ENCODE results near the gene MPC2. TPM values are rescaled to one million over a fixed set of nuclear protein-coding genes. Genes with fewer than 3 reads are reported as not detected.
A peak's percentile ranks its signal among the peaks of the same experiment; 100 is the strongest.

The MPC2 gene
- total RNA-seq (10 to 100 TPM; 30.8 to 33.2 TPM), polyA plus RNA-seq (100 to 1,000 TPM in 1 of 2 donors, 10 to 100 TPM in 1; 87.7 to 123 TPM)

GRCh38 chr1:167936930-167937708 is at the start of gene MPC2:
Gene MPC2, minus strand, starts transcription at chr1:167937072. Its CDS starts 1,231 bp downstream, at chr1:167935841.
- no peaks in the 10 kb centered on the region for H3K9me3 ChIP-seq (ENCODE audit: control insufficient read depth in 1 of 2, low read length in 2 of 2)
- H3K27me3 ChIP-seq (ENCODE audit: insufficient read depth, low read length): no peaks in the 10 kb centered on the region
- H3K36me3 ChIP-seq (ENCODE audit: insufficient read depth, low read length): no peaks in the 10 kb centered on the region
- Mint-ChIP-seq H3K27me3 (no peaks in the 10 kb centered on the region), H3K9me3 (peaks cover 0 to 1% (median 0%) of the 10 kb centered on the region in 8 donors), H3K36me3 (peaks cover 0 to 21% of the 10 kb centered on the region in 2 donors), H3K4me3 (peak within 1 kb of the TSS; percentile 90 to 99 (median 94)), H3K4me1 (peaks cover 31 to 65% (median 48%) of the 10 kb centered on the region in 4 donors), H3K27ac (peak within 1 kb of the TSS; percentile 97 to 100 (median 98))
- peaks cover 28% of the 10 kb centered on the region for H3K4me1 ChIP-seq (ENCODE audit: insufficient read depth, low read length)
- ChIA-PET CTCF (ENCODE audit: partially characterized antibody) (interaction anchor here (1.0 to 1.3 kb wide), 2 partner anchors 11 to 133 kb away, joined by 3 to 5 read pairs; no protein-coding TSS in a partner anchor), POLR2A (ENCODE audit: partially characterized antibody) (interaction anchor here (0.8 to 2.3 kb wide), 18 partner anchors 8 to 1957 kb away, joined by 3 to 13 read pairs (median 4); partner anchors contain the start of genes GPA33, POU2F1, SCYL3 and TADA1)
- intact Hi-C loops (cut with micrococcal nuclease): loop anchor here (1.0 to 5.0 kb wide), 13 partner anchors 134 to 1956 kb away; partner anchors contain the start of genes ATP1B1, CREG1, METTL18 and NME7
- peak within 1 kb of the TSS; percentile 69 to 90 for H3K4me3 ChIP-seq (ENCODE audit: low read length in 2 of 2)
- peak; percentile 44 to 76 (median 64) for DNase-seq
- H3K27ac ChIP-seq (ENCODE audit: low read depth, low read length): peak within 1 kb of the TSS; percentile 85

GRCh38 chr1:167984886-167985489 is 48.1 kb upstream of the MPC2 start:
- Mint-ChIP-seq H3K4me3 (no peak overlapping the region), H3K4me1 (peaks cover 11 to 24% (median 15%) of the 10 kb centered on the region in 4 donors), H3K9me3 (no peaks in the 10 kb centered on the region), H3K27ac (peak overlapping the region in 2 of 7 donors; percentile 13 to 20), H3K36me3 (peaks cover 35 to 42% of the 10 kb centered on the region in 2 donors), H3K27me3 (no peaks in the 10 kb centered on the region)
- ChIA-PET POLR2A (ENCODE audit: partially characterized antibody) (no interaction called here), CTCF (ENCODE audit: partially characterized antibody) (interaction anchor here (0.7 kb wide), 1 partner anchor 343 kb away, joined by 3 read pairs; no protein-coding TSS in a partner anchor)
- H3K27ac ChIP-seq (ENCODE audit: low read depth, low read length): no peak overlapping the region
- H3K9me3 ChIP-seq (ENCODE audit: control insufficient read depth in 1 of 2, low read length in 2 of 2): no peaks in the 10 kb centered on the region
- no peaks in the 10 kb centered on the region for H3K36me3 ChIP-seq (ENCODE audit: insufficient read depth, low read length)
- intact Hi-C loops (cut with micrococcal nuclease): no loop called here
- H3K27me3 ChIP-seq (ENCODE audit: insufficient read depth, low read length): no peaks in the 10 kb centered on the region
- no peak overlapping the region for H3K4me3 ChIP-seq (ENCODE audit: low read length in 2 of 2)
- no peaks in the 10 kb centered on the region for H3K4me1 ChIP-seq (ENCODE audit: insufficient read depth, low read length)
- DNase-seq: peak in 1 of 5 donors; percentile 4

- H3K36me3 Mint-ChIP-seq: peaks cover 40 to 44% of the 10 kb centered on the region in 2 donors
- no peaks in the 10 kb centered on the region for H3K27me3 ChIP-seq (ENCODE audit: insufficient read depth, low read length)
These were observed 47.0 kb upstream of the MPC2 start for GRCh38 chr1:167983797-167984420.

GRCh38 chr1:167981933-167982332 is 45.1 kb upstream of the MPC2 start:
- no peak overlapping the region for H3K4me3 ChIP-seq (ENCODE audit: low read length in 2 of 2)
- H3K27ac ChIP-seq (ENCODE audit: low read depth, low read length): no peak overlapping the region
- Mint-ChIP-seq H3K4me1 (peaks cover 16 to 24% (median 19%) of the 10 kb centered on the region in 4 donors), H3K27me3 (no peaks in the 10 kb centered on the region), H3K9me3 (no peaks in the 10 kb centered on the region), H3K4me3 (peak overlapping the region in 1 of 8 donors; percentile 8), H3K27ac (no peak overlapping the region), H3K36me3 (peaks cover 55 to 56% of the 10 kb centered on the region in 2 donors)
- H3K27me3 ChIP-seq (ENCODE audit: insufficient read depth, low read length): no peaks in the 10 kb centered on the region
- ChIA-PET CTCF (ENCODE audit: partially characterized antibody) (no interaction called here), POLR2A (ENCODE audit: partially characterized antibody) (no interaction called here)
- no peaks in the 10 kb centered on the region for H3K36me3 ChIP-seq (ENCODE audit: insufficient read depth, low read length)
- no peaks in the 10 kb centered on the region for H3K4me1 ChIP-seq (ENCODE audit: insufficient read depth, low read length)
- intact Hi-C loops (cut with micrococcal nuclease): no loop called here
- H3K9me3 ChIP-seq (ENCODE audit: control insufficient read depth in 1 of 2, low read length in 2 of 2): no peaks in the 10 kb centered on the region
- DNase-seq: no peak

More at GRCh38 chr1:167983797-167984420, 47.0 kb upstream of the MPC2 start:
- peaks cover 11 to 24% (median 17%) of the 10 kb centered on the region in 4 donors for H3K4me1 Mint-ChIP-seq
- H3K27me3 Mint-ChIP-seq: no peaks in the 10 kb centered on the region
- H3K9me3 Mint-ChIP-seq: no peaks in the 10 kb centered on the region
- H3K4me3 Mint-ChIP-seq: no peak overlapping the region
- H3K27ac Mint-ChIP-seq: no peak overlapping the region
- Histone ChIP-seq H3K4me3 (ENCODE audit: low read length in 2 of 2) (no peak overlapping the region), H3K36me3 (ENCODE audit: insufficient read depth, low read length) (no peaks in the 10 kb centered on the region), H3K4me1 (ENCODE audit: insufficient read depth, low read length) (no peaks in the 10 kb centered on the region), H3K27ac (ENCODE audit: low read depth, low read length) (no peak overlapping the region), H3K9me3 (ENCODE audit: control insufficient read depth in 1 of 2, low read length in 2 of 2) (no peaks in the 10 kb centered on the region)
- intact Hi-C loops (cut with micrococcal nuclease): no loop called here
- CTCF ChIA-PET (ENCODE audit: partially characterized antibody): no interaction called here
- POLR2A ChIA-PET (ENCODE audit: partially characterized antibody): no interaction called here
- no peak for DNase-seq

DNA sequence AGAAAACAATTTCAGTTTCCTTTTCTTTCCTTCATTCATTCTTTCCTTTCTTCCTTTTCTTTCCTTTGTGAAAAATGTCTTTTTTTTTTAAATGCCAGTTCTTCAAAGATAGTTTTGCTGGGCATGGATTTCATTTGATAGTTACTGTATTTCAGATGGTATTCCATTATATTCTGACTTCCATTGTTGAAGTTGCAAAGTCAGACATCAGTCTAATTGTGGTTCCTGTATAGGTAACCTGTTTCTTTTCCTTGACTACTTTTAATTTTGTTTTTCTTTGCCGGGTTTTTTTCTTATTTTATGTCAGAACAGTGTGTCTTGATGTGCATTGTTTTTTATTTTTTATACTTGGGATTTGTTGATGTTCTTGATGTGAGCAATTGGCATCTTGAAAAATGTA is 40.4 kb upstream of the MPC2 start:
- Histone ChIP-seq H3K4me3 (ENCODE audit: low read length in 2 of 2) (no peak overlapping the region), H3K36me3 (ENCODE audit: insufficient read depth, low read length) (no peaks in the 10 kb centered on the region), H3K27me3 (ENCODE audit: insufficient read depth, low read length) (no peaks in the 10 kb centered on the region), H3K4me1 (ENCODE audit: insufficient read depth, low read length) (no peaks in the 10 kb centered on the region), H3K9me3 (ENCODE audit: control insufficient read depth in 1 of 2, low read length in 2 of 2) (no peaks in the 10 kb centered on the region), H3K27ac (ENCODE audit: low read depth, low read length) (no peak overlapping the region)
- H3K4me3 Mint-ChIP-seq: no peak overlapping the region
- H3K27me3 Mint-ChIP-seq: no peaks in the 10 kb centered on the region
- no peaks in the 10 kb centered on the region for H3K9me3 Mint-ChIP-seq
- peaks cover 10 to 13% (median 12%) of the 10 kb centered on the region in 4 donors for H3K4me1 Mint-ChIP-seq
- CTCF ChIA-PET (ENCODE audit: partially characterized antibody): no interaction called here
- H3K36me3 Mint-ChIP-seq: peaks cover 52 to 62% of the 10 kb centered on the region in 2 donors
- H3K27ac Mint-ChIP-seq: peak overlapping the region in 1 of 7 donors; percentile 50
- intact Hi-C loops (cut with micrococcal nuclease): no loop called here
- no peak for DNase-seq
- POLR2A ChIA-PET (ENCODE audit: partially characterized antibody): no interaction called here

DNA sequence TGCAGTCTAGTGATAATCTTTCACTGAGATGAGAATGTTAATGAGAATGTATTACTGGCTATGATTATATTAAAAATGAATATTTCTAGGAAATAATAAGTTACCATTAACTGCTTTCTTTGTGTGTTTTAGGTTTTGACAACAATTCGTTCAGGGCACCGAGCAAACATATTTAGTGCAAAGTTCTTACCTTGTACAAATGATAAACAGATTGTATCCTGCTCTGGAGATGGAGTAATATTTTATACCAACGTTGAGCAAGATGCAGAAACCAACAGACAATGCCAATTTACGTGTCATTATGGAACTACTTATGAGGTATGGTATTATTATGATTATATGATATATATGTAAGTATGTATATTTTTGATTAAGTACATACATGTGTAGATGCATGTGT is 37.8 kb upstream of the MPC2 start:
- H3K27ac ChIP-seq (ENCODE audit: low read depth, low read length): no peak overlapping the region
- no peaks in the 10 kb centered on the region for H3K27me3 ChIP-seq (ENCODE audit: insufficient read depth, low read length)
- H3K9me3 ChIP-seq (ENCODE audit: control insufficient read depth in 1 of 2, low read length in 2 of 2): no peaks in the 10 kb centered on the region
- no peaks in the 10 kb centered on the region for H3K4me1 ChIP-seq (ENCODE audit: insufficient read depth, low read length)
- Mint-ChIP-seq H3K4me1 (peaks cover 0 to 13% (median 7%) of the 10 kb centered on the region in 4 donors), H3K4me3 (no peak overlapping the region), H3K27ac (no peak overlapping the region), H3K27me3 (no peaks in the 10 kb centered on the region), H3K9me3 (no peaks in the 10 kb centered on the region), H3K36me3 (peaks cover 35 to 51% of the 10 kb centered on the region in 2 donors)
- no peaks in the 10 kb centered on the region for H3K36me3 ChIP-seq (ENCODE audit: insufficient read depth, low read length)
- ChIA-PET POLR2A (ENCODE audit: partially characterized antibody) (no interaction called here), CTCF (ENCODE audit: partially characterized antibody) (no interaction called here)
- intact Hi-C loops (cut with micrococcal nuclease): no loop called here
- no peak for DNase-seq
- H3K4me3 ChIP-seq (ENCODE audit: low read length in 2 of 2): no peak overlapping the region

- H3K9me3 Mint-ChIP-seq: no peaks in the 10 kb centered on the region
- DNase-seq: no peak
- H3K27me3 Mint-ChIP-seq: no peaks in the 10 kb centered on the region
- POLR2A ChIA-PET (ENCODE audit: partially characterized antibody): no interaction called here
- H3K4me3 Mint-ChIP-seq: no peak overlapping the region
- no peaks in the 10 kb centered on the region for H3K36me3 ChIP-seq (ENCODE audit: insufficient read depth, low read length)
- H3K9me3 ChIP-seq (ENCODE audit: control insufficient read depth in 1 of 2, low read length in 2 of 2): no peaks in the 10 kb centered on the region
- intact Hi-C loops (cut with micrococcal nuclease): no loop called here
- H3K4me1 Mint-ChIP-seq: peaks cover 0 to 13% (median 6%) of the 10 kb centered on the region in 4 donors
- no peaks in the 10 kb centered on the region for H3K4me1 ChIP-seq (ENCODE audit: insufficient read depth, low read length)
- no peaks in the 10 kb centered on the region for H3K27me3 ChIP-seq (ENCODE audit: insufficient read depth, low read length)
- H3K27ac Mint-ChIP-seq: peak overlapping the region in 1 of 7 donors; percentile 36
- no peak overlapping the region for H3K4me3 ChIP-seq (ENCODE audit: low read length in 2 of 2)
- CTCF ChIA-PET (ENCODE audit: partially characterized antibody): no interaction called here
- peaks cover 31 to 47% of the 10 kb centered on the region in 2 donors for H3K36me3 Mint-ChIP-seq
- H3K27ac ChIP-seq (ENCODE audit: low read depth, low read length): no peak overlapping the region
These were observed 37.0 kb upstream of the MPC2 start for GRCh38 chr1:167973832-167974231.
